Psoas muscle (tissue), 8 donors: Measurements from ENCODE around the gene GALNT17. TPM values are rescaled to one million over a fixed set of nuclear protein-coding genes. Genes with fewer than 3 reads are reported as not detected.
"Not testable (repeated sequence)": the region's sequence is repeated elsewhere in the genome, so short reads cannot be mapped to it uniquely, and the experiment has no call there.

Experiments
- ATAC-seq, 4 donors: fragments of 200-7000 bp; cut with Tn5 transposase; one replicate each; pipeline ENCODE4 v1.9.1; 2020; ENCODE audit warnings: moderate library complexity in 3 of 4, mild to moderate bottlenecking in 2 of 4
- DNase-seq, 2 donors: peaks; one replicate each; pipeline ENCODE4 v3.0.0-alpha.2; 2020
- H3K27ac ChIP-seq: fragments of 200-600 bp; one replicate; pipeline ENCODE4 v1.8.0; 2022
- H3K27me3 ChIP-seq, 3 donors: fragments of 200-600 bp in 1 of 3; one replicate each; pipeline versions ENCODE4 v1.6.1 to v1.8.0; 2013 to 2022; ENCODE audit warnings: low read length in 2 of 3, mild to moderate bottlenecking in 2 of 3, moderate library complexity in 1 of 3; ENCODE audit not compliant: insufficient read depth in 3 of 3
- H3K36me3 ChIP-seq, 2 donors: fragments of 200-600 bp in 1 of 2; one replicate each; pipeline versions ENCODE4 v1.6.1 to v1.8.0; 2013 to 2022; ENCODE audit warnings: low read depth in 1 of 2, mild to moderate bottlenecking in 1 of 2, moderate library complexity in 1 of 2; ENCODE audit not compliant: insufficient read depth in 1 of 2
- H3K4me1 ChIP-seq: fragments of 200-600 bp; one replicate; pipeline ENCODE4 v1.8.0; 2022
- H3K4me3 ChIP-seq: fragments of 200-600 bp; one replicate; pipeline ENCODE4 v1.8.0; 2022; ENCODE audit warnings: mild to moderate bottlenecking
- H3K9me3 ChIP-seq: fragments of 200-600 bp; one replicate; pipeline ENCODE4 v1.8.0; 2022
- WGBS, 3 donors: extraction: QIAGEN DNeasy Blood & Tissue Kit; methylation state at CpG; one replicate each; pipeline versions ENCODE4 v1.1.6 to v1.1.7; 2013; 5-methylcytosine and 5-hydroxymethylcytosine counted together
- intact Hi-C, 2 donors: fragments of 100-400 bp; cut with DNase I; formaldehyde crosslinking; loops; one replicate each; pipeline versions ENCODE4 v1.11.0 to v1.14.2; 2022
- polyA plus RNA-seq, 3 donors: library from polyadenylated mRNA; stranded (reverse); fragments of 200-250 nt; gene quantifications; one replicate each; pipeline ENCODE4 v1.2.3, GENCODE V29; 2013
- total RNA-seq, 4 donors: library from RNA; stranded (reverse); fragmentation: NEBNext Ultra II Directional in 2 of 4; extraction: Animal tissue kit (Norgen Biotek cat#: 25700) in 2 of 4; gene quantifications; one replicate each; pipeline versions ENCODE4 v1.2.1 to v1.2.4, GENCODE V29; 2021 to 2023
- TF ChIP-seq, protein P1 (sequence below): fragments of 200-600 bp; IDR thresholded peaks from one replicate; pipeline ENCODE4 v1.8.0; 2022; ENCODE audit warnings: antibody characterized with exemption
- donor health status: healthy with polysubstance abuse.
- donor health status: DM: no; HTN: no; CAD: no; lungs with moderate emphysema.
- donor health status: Bipolar disorder and iron deficiency.
- donor health status: healthy.
- donor health status: DM: yes; HTN: yes; CAD: no.
- donor health status: DM: no; HTN: no; CAD: no.
- donor health status: DM: no; HTN: no; CAD: no.
- donor health status: DM: yes; HTN: yes; CAD: no.

The GALNT17 gene
- total and polyA plus RNA-seq, 7 donors = 0.17 to 3.5 (median 0.65) TPM

DNA sequence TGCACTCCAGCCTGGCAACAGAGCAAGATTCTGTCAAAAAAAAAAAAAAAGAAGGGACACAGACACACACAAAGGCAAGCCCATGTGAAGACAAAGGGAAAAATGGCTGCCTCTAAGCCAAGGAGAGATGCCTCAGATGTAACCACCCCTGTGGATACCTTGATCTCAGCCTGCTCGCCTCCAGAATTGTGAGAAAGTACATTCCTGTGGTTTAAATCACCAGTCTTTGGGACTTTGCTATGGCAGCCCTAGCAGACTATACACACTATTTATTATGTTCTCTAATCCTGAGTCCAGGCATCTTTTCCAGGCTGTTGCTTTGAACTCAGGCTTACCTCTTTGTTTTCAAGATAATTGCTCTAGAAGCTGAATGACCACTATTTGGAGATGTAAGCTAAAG, 494.3 kb downstream of the GALNT17 start:
- TF ChIP-seq, protein P1, sequence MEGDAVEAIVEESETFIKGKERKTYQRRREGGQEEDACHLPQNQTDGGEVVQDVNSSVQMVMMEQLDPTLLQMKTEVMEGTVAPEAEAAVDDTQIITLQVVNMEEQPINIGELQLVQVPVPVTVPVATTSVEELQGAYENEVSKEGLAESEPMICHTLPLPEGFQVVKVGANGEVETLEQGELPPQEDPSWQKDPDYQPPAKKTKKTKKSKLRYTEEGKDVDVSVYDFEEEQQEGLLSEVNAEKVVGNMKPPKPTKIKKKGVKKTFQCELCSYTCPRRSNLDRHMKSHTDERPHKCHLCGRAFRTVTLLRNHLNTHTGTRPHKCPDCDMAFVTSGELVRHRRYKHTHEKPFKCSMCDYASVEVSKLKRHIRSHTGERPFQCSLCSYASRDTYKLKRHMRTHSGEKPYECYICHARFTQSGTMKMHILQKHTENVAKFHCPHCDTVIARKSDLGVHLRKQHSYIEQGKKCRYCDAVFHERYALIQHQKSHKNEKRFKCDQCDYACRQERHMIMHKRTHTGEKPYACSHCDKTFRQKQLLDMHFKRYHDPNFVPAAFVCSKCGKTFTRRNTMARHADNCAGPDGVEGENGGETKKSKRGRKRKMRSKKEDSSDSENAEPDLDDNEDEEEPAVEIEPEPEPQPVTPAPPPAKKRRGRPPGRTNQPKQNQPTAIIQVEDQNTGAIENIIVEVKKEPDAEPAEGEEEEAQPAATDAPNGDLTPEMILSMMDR = no peak

DNA sequence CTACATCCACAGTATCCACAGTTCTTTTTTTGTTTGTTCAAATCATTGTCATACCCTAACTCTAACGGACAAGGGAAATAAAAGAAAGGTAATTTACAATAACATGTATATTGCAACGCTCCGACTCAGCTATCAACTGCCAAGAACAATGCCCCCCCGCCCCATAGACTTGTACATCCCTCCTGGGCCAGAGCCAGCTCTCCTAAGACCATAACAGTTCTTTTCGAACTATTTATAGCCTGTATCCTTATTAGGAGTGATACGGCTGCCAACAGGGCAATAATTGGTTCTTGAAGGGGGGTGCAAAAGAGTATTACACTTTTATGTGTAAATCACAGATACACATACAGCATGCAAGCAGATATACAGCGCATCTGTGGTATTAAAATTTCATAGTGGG, 495.7 kb downstream of the GALNT17 start:
- no peak overlapping the region for H3K4me3 ChIP-seq
- no peaks in the 10 kb centered on the region for H3K27me3 ChIP-seq
- no peak overlapping the region for H3K27ac ChIP-seq
- ATAC-seq (no peak), DNase-seq (no peak)
- TF ChIP-seq, protein P1 = no peak
- no peaks in the 10 kb centered on the region for H3K9me3 ChIP-seq
- no peaks in the 10 kb centered on the region for H3K36me3 ChIP-seq
- H3K4me1 ChIP-seq = peaks cover 4% of the 10 kb centered on the region
- intact Hi-C loops = no loop called here
- WGBS, 3 donors = 73 to 75% (median 74%) methylated on average over 7 of the region's 7 CpGs

More for the DNA sequence above, 494.3 kb downstream of the GALNT17 start:
- ATAC-seq (no peak), DNase-seq (no peak)
- no peaks in the 10 kb centered on the region for H3K9me3 ChIP-seq
- H3K27ac ChIP-seq = no peak overlapping the region
- H3K4me3 ChIP-seq = no peak overlapping the region
- no peaks in the 10 kb centered on the region for H3K36me3 ChIP-seq
- peaks cover 4% of the 10 kb centered on the region for H3K4me1 ChIP-seq
- no peaks in the 10 kb centered on the region for H3K27me3 ChIP-seq
- intact Hi-C loops = no loop called here
- WGBS, 3 donors = 79 to 90% (median 85%) methylated on average over 1 of the region's 1 CpG

DNA sequence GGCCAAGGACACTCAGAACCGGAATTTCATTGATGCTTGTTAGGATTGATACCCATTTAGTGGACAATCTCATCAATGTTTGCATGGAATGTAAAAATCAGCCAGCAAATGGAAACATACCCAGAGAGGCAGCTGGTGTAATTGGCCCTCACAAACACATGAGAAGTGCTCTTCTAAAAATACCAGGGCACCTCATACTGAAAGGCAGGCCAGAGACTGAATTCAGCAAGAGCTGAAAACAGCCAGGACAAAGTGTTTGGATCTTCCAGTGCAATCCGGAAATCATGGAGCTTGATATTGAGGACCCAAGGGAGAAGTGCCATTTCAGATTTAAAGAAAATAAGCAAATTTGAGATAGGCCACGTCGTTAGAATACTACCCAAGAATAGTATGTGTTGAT, 498.6 kb downstream of the GALNT17 start:
- H3K4me1 ChIP-seq = peaks cover 4% of the 10 kb centered on the region
- WGBS, 3 donors = 60 to 62% (median 60%) methylated on average over 4 of the region's 4 CpGs
- intact Hi-C loops = no loop called here

DNA sequence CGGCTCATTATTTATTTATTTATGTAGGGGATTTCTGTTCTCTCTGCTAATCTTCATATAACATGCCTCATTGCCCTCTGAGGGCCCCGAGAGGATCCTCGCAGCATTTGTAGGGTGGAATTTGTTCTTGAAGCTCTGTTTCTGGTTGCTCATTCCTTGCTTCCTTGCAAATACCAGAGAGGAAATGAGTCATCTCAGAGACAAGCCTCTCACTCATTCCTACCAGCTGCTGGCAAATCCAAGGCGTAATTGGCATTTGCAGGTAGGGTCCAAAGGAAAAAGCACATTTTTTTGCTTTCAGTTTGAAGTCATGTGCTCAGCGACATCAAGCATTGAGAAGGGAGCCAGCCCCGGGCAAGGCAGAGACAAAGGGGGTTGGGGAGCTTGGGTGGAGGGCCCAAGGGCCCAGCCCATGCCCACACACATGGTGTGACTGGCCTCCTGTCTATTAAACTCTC, 501.6 kb downstream of the GALNT17 start:
- DNase-seq (no peak), ATAC-seq (peak in 3 of 4 donors; percentile 28 to 55 (median 29))
- Histone ChIP-seq H3K27me3 (no peaks in the 10 kb centered on the region), H3K4me1 (peaks cover 4% of the 10 kb centered on the region), H3K4me3 (no peak overlapping the region), H3K9me3 (no peaks in the 10 kb centered on the region), H3K36me3 (no peaks in the 10 kb centered on the region), H3K27ac (peak overlapping the region; percentile 53)
- whole genome bisulfite sequencing, 3 donors = 24 to 32% (median 28%) methylated on average over 6 of the region's 6 CpGs
- TF ChIP-seq, protein P1 = no peak
- intact Hi-C loops = no loop called here

More for the DNA sequence above, 498.6 kb downstream of the GALNT17 start:
- no peaks in the 10 kb centered on the region for H3K9me3 ChIP-seq
- no peaks in the 10 kb centered on the region for H3K36me3 ChIP-seq
- TF ChIP-seq, protein P1 = no peak
- ATAC-seq (peak; percentile 69 to 86 (median 80)), DNase-seq (no peak)
- H3K27me3 ChIP-seq = no peaks in the 10 kb centered on the region
- H3K4me3 ChIP-seq = no peak overlapping the region
- H3K27ac ChIP-seq = peak overlapping the region; percentile 10

DNA sequence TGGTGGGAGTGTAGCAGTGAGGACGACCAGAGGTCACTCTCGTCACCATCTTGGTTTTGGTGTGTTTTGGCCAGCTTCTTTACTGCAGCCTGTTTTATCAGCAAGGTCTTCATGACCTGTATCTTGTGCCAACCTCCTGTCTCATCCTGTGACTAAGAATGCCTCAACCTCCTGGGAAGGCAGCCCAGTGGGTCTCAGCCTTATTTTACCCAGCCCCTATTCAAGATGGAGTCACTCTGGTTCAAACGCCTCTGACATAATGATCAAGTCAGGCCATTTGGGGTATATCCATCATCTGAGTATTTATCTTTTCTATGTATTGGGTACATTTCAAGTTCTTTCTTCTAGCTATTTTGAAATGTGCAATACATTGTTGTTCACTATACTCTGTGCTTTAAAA, 503.9 kb downstream of the GALNT17 start:
- H3K36me3 ChIP-seq, intact Hi-C loops, ATAC-seq, H3K27me3 ChIP-seq, H3K9me3 ChIP-seq, H3K4me3 ChIP-seq, DNase-seq, H3K4me1 ChIP-seq: not testable (repeated sequence)
- WGBS, 3 donors = 68 to 95% (median 87%) methylated on average over 3 of the region's 3 CpGs
- peak overlapping the region; percentile 30 for H3K27ac ChIP-seq
